Left ventricle myocardium inferior (tissue), 1 donor: ENCODE data around the gene CALM3. TPM values are rescaled to one million over a fixed set of nuclear protein-coding genes. Genes with fewer than 3 reads are reported as not detected.

Experiments used
- DNase-seq: peaks from one replicate; pipeline ENCODE4 v3.0.0-alpha.2; 2020
- H3K27ac ChIP-seq: fragments of 200-600 bp; replicated peaks from 2 replicates; pipeline ENCODE4 v1.8.0; 2021
- H3K27me3 ChIP-seq: fragments of 200-600 bp; 2 replicates; pipeline ENCODE4 v1.8.0; 2021; ENCODE audit warnings: low read depth
- H3K36me3 ChIP-seq: fragments of 200-600 bp; 2 replicates; pipeline ENCODE4 v1.8.0; 2021
- H3K4me1 ChIP-seq: fragments of 200-600 bp; 2 replicates; pipeline ENCODE4 v1.8.0; 2021
- H3K4me3 ChIP-seq: fragments of 200-600 bp; 2 replicates; pipeline ENCODE4 v1.8.0; 2021; ENCODE audit warnings: mild to moderate bottlenecking, moderate library complexity
- H3K9me3 ChIP-seq: fragments of 200-600 bp; replicated peaks from 2 replicates; pipeline ENCODE4 v1.8.0; 2021
- intact Hi-C: fragments of 100-400 bp; cut with micrococcal nuclease; formaldehyde crosslinking; loops from one replicate; pipeline ENCODE4 v1.11.0; 2022
- total RNA-seq: library from RNA; stranded (reverse); fragmentation: NEBNext Ultra II Directional; extraction: Animal tissue kit (Norgen Biotek cat#: 25700); gene quantifications from one replicate; pipeline ENCODE4 v1.2.1, GENCODE V29; 2021
- TF ChIP-seq, protein P1 (sequence below): fragments of 200-600 bp; IDR thresholded peaks from 2 replicates; pipeline ENCODE4 v1.8.0; 2021; ENCODE audit warnings: antibody characterized with exemption, mild to moderate bottlenecking, borderline replicate concordance
- donor health status: DM: no; HTN: yes; CAD: no; lungs with severe emphysema.

CALM3 gene
- total RNA-seq, 1 donor from 2014 or later, result 294 TPM

DNA sequence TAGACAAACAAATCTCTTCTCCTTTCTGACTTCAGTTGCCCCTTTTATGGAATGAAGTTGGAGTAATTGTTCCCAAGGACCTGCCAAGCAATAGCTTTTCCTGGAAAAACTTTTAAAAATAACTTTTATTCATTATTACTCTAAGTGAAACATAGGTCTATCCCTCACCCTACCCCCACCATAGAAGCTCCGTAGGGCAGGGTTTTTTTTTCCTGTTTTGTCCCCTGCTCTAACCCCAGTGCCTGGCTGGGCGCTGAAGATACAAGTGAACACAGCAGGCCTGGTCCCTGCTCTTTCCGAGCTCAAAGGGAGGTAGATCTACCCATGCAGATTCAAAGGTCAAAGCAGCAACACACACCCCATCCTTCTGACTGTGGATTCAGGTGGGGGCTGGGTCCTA is 43.6 kb downstream of the CALM3 start:
- H3K27ac ChIP-seq, result no peak overlapping the region
- H3K9me3 ChIP-seq, result peaks cover 12% of the 10 kb centered on the region
- TF ChIP-seq, protein P1, sequence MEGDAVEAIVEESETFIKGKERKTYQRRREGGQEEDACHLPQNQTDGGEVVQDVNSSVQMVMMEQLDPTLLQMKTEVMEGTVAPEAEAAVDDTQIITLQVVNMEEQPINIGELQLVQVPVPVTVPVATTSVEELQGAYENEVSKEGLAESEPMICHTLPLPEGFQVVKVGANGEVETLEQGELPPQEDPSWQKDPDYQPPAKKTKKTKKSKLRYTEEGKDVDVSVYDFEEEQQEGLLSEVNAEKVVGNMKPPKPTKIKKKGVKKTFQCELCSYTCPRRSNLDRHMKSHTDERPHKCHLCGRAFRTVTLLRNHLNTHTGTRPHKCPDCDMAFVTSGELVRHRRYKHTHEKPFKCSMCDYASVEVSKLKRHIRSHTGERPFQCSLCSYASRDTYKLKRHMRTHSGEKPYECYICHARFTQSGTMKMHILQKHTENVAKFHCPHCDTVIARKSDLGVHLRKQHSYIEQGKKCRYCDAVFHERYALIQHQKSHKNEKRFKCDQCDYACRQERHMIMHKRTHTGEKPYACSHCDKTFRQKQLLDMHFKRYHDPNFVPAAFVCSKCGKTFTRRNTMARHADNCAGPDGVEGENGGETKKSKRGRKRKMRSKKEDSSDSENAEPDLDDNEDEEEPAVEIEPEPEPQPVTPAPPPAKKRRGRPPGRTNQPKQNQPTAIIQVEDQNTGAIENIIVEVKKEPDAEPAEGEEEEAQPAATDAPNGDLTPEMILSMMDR, result no peak
- DNase-seq, result no peak
- no peaks in the 10 kb centered on the region for H3K36me3 ChIP-seq
- peaks cover 5% of the 10 kb centered on the region for H3K4me1 ChIP-seq
- intact Hi-C loops, result no loop called here
- no peak overlapping the region for H3K4me3 ChIP-seq
- H3K27me3 ChIP-seq, result peaks cover 41% of the 10 kb centered on the region

DNA sequence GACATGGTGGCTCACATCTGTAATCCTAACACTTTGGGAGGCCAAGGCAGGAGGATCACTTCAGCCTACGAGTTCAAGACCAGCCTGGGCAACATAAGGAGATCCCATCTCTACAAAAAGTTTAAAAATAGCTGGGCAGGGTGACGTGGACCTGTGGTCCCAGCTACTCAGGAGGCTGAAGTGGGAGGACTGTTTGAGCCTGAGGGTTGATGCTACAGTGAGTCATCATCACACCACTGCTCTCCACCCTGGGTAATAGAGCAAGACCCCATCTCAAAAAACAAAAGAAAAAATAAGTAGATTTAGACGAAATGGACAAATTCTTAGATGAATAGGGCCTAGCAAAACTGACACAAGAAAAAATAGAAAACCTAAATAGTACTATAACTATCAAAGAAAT is 45.3 kb downstream of the CALM3 start:
- Histone ChIP-seq H3K4me3 (no peak overlapping the region), H3K36me3 (no peaks in the 10 kb centered on the region), H3K27me3 (peaks cover 36% of the 10 kb centered on the region), H3K4me1 (no peaks in the 10 kb centered on the region), H3K27ac (no peak overlapping the region), H3K9me3 (peaks cover 12% of the 10 kb centered on the region)
- TF ChIP-seq, protein P1, result no peak
- no peak for DNase-seq
- intact Hi-C loops, result no loop called here

DNA sequence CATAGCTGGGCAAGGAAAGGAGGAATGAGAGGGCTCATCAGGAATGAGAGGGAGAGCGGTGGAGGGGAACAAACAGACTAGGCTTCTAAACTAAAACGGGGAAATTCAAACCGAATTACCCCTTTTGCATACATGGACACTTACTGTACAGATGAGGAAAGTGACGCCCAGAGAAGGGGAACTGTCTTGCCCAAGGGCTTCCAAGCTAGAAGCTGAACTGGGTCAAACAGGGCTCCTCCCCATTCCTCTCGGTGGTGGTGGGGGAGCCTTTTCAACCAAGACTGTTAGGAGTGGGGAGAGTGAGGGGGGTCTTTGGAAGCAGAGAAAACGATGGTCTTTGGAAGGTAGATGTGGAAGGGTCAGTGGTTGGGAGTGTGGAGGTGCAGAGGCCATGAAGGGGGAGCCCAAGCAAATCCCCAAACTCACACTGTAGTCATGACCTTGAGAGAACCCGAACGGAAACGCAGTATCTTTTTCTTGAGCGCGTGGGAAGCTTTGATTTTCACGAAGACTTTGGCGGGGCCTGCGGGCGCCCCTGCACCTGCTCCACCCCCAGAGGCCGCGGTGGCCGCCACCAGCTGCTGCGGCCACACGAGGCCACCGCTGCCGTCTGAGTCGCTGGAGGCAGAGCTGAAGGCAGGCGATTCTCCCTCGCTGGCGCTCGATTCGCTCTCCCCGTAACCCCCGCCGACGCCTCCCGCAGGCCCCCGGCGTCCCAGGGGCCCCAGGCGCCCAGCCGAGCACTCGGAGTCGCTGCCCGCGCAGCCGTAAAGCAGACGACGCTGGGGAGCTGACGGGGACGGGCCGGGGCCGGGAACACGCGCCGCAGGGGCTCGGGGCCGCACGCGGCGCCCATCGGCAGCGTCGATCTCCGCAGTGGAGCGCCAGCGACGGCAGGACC is 47.2 kb downstream of the CALM3 start:
- DNase-seq, result no peak
- H3K4me3 ChIP-seq, result no peak overlapping the region
- no peak overlapping the region for H3K27ac ChIP-seq
- TF ChIP-seq, protein P1, result no peak
- no peaks in the 10 kb centered on the region for H3K36me3 ChIP-seq
- intact Hi-C loops, result no loop called here
- H3K4me1 ChIP-seq, result no peaks in the 10 kb centered on the region
- peaks cover 32% of the 10 kb centered on the region for H3K27me3 ChIP-seq
- H3K9me3 ChIP-seq, result peaks cover 12% of the 10 kb centered on the region

DNA sequence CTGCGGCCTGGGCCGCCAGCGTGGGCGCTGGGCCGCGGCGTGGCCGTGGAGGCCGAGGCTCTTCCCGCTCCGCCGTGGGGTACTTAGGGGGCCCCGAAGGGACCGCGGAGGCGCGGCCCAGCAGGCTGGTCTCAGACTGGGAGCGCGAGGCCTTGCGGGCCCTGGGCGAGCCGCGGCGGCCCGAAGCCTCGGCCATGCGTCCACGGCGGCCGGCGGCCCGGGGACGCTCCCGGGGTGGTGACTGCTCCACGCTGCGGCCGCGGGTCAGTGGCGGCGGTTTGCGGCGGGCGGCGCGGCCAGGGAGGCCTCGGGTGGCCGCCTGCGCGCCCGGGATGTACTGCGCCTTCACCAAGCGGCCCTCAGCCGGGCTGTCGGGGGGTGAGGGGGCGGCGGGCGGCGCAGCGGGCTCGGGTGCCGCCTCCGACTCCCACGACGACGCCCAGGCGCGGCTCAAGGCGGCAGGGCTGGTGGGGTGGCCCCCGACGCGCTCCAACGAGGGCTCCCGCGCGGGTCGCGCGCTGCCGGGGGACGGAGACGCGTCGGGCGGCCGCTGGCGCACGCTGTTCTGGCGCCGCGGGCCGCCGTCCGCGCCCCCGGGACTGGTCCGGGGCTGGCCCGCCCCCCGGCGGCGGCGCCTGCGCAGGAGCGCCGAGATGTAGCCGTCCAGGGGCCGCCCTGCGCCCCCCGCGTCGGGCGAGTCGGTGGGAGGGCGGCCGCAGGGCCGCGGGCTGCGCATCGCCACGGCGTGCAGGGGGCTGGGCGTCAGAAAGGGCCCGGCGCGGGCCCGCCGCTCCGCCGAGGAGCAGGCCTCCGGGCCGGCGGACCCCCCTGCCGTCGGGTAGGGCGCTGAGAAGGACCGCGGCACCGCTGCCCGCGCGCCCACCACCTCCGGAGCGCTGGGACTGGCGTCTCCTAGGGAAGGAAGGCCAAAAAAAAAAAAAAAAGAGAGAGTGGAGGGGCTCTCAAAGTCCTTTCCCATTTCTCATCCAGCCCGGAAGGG is 48.1 kb downstream of the CALM3 start:
- intact Hi-C loops, result no loop called here
- no peak for DNase-seq
- H3K9me3 ChIP-seq, result peaks cover 12% of the 10 kb centered on the region
- H3K27ac ChIP-seq, result no peak overlapping the region
- H3K36me3 ChIP-seq, result no peaks in the 10 kb centered on the region
- TF ChIP-seq, protein P1, result no peak
- H3K27me3 ChIP-seq, result peaks cover 32% of the 10 kb centered on the region
- no peaks in the 10 kb centered on the region for H3K4me1 ChIP-seq
- no peak overlapping the region for H3K4me3 ChIP-seq

DNA sequence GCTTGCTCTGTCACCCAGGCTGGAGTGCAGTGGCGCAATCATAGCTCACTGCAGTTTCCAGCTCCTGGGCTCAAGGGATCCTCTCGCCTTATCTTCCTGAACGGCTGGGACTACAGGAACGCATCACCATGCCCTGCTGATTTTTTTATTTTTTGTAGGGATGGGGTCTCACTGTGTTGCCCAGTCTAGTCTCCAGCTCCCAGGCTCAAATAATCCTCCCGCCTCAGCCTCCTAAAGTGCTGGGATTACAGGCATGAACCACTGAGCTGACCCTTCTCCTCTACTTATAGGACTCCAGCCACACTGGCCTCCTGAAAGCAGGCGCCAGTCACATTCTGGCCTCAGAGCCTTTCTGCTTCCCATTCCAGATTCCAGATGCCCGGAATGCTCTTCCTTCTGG is 49.3 kb downstream of the CALM3 start:
- Histone ChIP-seq H3K9me3 (peaks cover 12% of the 10 kb centered on the region), H3K27ac (no peak overlapping the region), H3K4me1 (no peaks in the 10 kb centered on the region), H3K4me3 (no peak overlapping the region), H3K36me3 (no peaks in the 10 kb centered on the region), H3K27me3 (peaks cover 35% of the 10 kb centered on the region)
- intact Hi-C loops, result no loop called here
- TF ChIP-seq, protein P1, result no peak
- DNase-seq, result no peak
